Measurements from ENCODE around the gene NDE1. TPM values are rescaled to one million over a fixed set of nuclear protein-coding genes. Genes with fewer than 3 reads are reported as not detected.
"Not testable (repeated sequence)": the region's sequence is repeated elsewhere in the genome, so short reads cannot be mapped to it uniquely, and the experiment has no call there.

The NDE1 gene
- total RNA-seq, 4 donors from 2014 or later: 22.9 to 73.5 (median 38.8) TPM

DNA sequence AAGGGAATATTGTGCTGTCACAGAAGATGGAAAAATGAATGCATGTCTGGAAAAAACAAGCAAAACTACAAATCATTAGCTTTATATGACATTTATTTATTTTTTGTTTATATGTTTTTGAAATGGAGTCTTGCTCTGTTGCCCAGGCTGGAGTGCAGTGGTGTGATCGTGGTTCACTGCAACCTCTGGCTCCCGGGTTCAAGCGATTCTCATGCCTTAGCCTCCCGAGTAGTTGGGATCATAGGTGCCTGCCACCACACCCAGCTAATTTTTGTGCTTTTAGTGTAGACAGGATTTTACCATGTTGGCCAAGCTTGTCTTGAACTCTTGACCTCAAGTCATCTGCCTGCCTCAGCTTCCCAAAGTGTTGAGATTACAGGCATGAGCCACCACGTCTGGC lies 8.5 kb downstream of the NDE1 start:
- peaks cover 0 to 17% (median 0%) of the 10 kb centered on the region in 3 donors for H3K36me3 ChIP-seq
- WGBS, 2 donors: 86 to 89% methylated on average over 5 of the region's 5 CpGs
- peaks cover 0 to 17% (median 5%) of the 10 kb centered on the region in 4 donors for H3K4me1 ChIP-seq
- H3K9me3 ChIP-seq: no peaks in the 10 kb centered on the region
- H3K4me3 ChIP-seq: no peak overlapping the region
- H3K27me3 ChIP-seq: no peaks in the 10 kb centered on the region
- TF ChIP-seq CTCF (IDR thresholded peaks at IDR 0.05): no peak
- TF ChIP-seq EP300 (IDR thresholded peaks at IDR 0.05): no peak
- no peak for TF ChIP-seq POLR2A (IDR thresholded peaks at IDR 0.05)
- no peak for DNase-seq (ENCODE audit: low spot score in 2 of 2)
- H3K27ac ChIP-seq: no peak overlapping the region

DNA sequence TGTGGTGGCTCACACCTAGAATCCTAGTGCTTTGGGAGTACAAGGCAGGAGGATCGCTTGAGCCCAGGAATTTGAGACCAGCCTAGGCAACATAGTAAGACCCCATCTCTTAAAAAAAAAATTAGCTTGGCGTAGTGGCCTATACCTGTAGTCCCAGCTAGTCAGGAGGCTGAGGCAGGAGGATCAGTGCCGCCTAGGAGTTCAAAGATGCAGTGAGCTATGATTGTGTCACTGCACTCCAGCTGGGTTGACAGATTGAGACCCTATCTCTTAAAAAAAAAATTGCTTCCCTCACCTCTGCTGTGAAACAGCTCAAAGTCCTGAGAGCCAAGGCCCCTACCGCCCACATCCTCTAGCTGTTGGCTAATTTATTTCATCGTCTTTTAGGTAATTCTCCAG lies 10.2 kb downstream of the NDE1 start:
- DNase-seq (ENCODE audit: low spot score in 2 of 2): no peak
- Histone ChIP-seq H3K27me3 (no peaks in the 10 kb centered on the region), H3K36me3 (peaks cover 0 to 31% (median 1%) of the 10 kb centered on the region in 3 donors), H3K4me1 (peaks cover 0 to 10% (median 0%) of the 10 kb centered on the region in 4 donors), H3K4me3 (no peak overlapping the region), H3K9me3 (no peaks in the 10 kb centered on the region), H3K27ac (peak overlapping the region in 1 of 4 donors; percentile 38)
- no peak for TF ChIP-seq POLR2A (IDR thresholded peaks at IDR 0.05)
- TF ChIP-seq CTCF (IDR thresholded peaks at IDR 0.05): no peak
- no peak for TF ChIP-seq EP300 (IDR thresholded peaks at IDR 0.05)
- WGBS, 2 donors: 79 to 88% methylated on average over 5 of the region's 5 CpGs

- H3K4me3 ChIP-seq: no peak overlapping the region
- H3K4me1 ChIP-seq: peaks cover 0 to 7% (median 0%) of the 10 kb centered on the region in 4 donors
- no peak overlapping the region for H3K27ac ChIP-seq
- DNase-seq (ENCODE audit: low spot score in 2 of 2): no peak
- no peaks in the 10 kb centered on the region for H3K9me3 ChIP-seq
- H3K36me3 ChIP-seq: peaks cover 5 to 76% (median 15%) of the 10 kb centered on the region in 3 donors
- no peaks in the 10 kb centered on the region for H3K27me3 ChIP-seq
- TF ChIP-seq CTCF (IDR thresholded peaks at IDR 0.05) (no peak), EP300 (IDR thresholded peaks at IDR 0.05) (no peak), POLR2A (IDR thresholded peaks at IDR 0.05) (no peak)
Observed at GRCh38 chr16:15665107-15665506, 15.1 kb downstream of the NDE1 start.

GRCh38 chr16:15667091-15667742 lies 17.2 kb downstream of the NDE1 start:
- 84 to 86% methylated on average over 18 of the region's 18 CpGs for WGBS, 2 donors
- peaks cover 5 to 78% (median 15%) of the 10 kb centered on the region in 3 donors for H3K36me3 ChIP-seq
- TF ChIP-seq CTCF (IDR thresholded peaks at IDR 0.05) (no peak), EP300 (IDR thresholded peaks at IDR 0.05) (no peak), POLR2A (IDR thresholded peaks at IDR 0.05) (no peak)

DNA sequence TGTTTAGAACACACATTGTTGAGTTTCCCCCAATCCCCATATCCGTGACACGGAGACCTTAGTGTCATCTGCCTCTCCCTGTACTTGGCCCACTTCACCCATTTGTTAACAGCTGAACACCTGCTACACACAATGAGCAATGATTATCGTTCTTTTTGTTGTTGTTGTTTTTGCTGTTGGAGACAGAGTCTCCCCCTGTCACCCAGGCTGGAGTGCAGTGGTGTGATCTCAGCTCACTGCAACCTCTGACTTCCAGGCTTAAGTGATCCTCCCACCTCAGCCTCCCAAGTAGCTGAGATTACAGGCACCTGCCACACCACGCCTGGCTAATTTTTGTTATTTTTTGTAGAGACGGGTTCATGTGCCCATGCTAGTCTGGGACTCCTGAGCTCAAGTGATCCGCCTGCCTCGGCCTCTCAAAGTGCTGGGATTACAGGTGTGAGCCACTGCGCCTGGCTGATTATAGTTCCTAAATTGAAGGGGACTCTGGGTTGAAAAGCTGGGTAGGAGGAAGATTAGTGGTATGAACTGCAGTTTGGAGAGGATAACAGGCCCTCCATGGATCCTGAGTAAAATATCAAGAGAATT lies 21.6 kb downstream of the NDE1 start:
- peak overlapping the region; percentile 87 to 96 (median 94) for H3K27ac ChIP-seq

More at GRCh38 chr16:15667091-15667742, 17.2 kb downstream of the NDE1 start:
- Histone ChIP-seq H3K4me1 (peaks cover 0 to 14% (median 7%) of the 10 kb centered on the region in 4 donors), H3K27ac (no peak overlapping the region), H3K4me3 (no peak overlapping the region), H3K27me3 (no peaks in the 10 kb centered on the region), H3K9me3 (no peaks in the 10 kb centered on the region)
- no peak for DNase-seq (ENCODE audit: low spot score in 2 of 2)

DNA sequence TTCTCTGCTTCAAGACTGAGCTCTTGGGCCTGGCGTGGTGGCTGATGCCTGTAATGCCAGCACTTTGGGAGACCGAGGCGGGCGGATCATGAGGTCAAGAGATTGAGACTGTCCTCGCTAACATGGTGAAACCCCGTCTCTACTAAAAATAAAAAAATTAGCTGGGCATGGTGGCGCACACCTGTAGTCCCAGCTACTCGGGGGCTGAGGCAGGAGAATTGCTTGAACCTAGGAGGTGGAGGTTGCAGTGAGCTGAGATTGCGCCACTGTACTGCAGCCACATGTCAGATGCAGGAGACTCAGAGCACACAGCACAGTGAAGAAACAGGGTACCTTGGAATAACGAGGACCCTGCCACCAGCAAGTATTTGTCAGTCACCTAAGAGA lies 22.1 kb downstream of the NDE1 start:
- not testable (repeated sequence) for H3K9me3 ChIP-seq, H3K4me3 ChIP-seq, H3K27me3 ChIP-seq
- H3K27ac ChIP-seq: peak overlapping the region; percentile 87 to 96 (median 94)
- DNase-seq (ENCODE audit: low spot score in 2 of 2): peak in 1 of 2 donors; percentile 12
- H3K36me3 ChIP-seq: peaks cover 2 to 33% (median 12%) of the 10 kb centered on the region in 3 donors
- 59 to 62% methylated on average over 10 of the region's 10 CpGs for WGBS, 2 donors
- peaks cover 0 to 59% (median 29%) of the 10 kb centered on the region in 4 donors for H3K4me1 ChIP-seq

More for the DNA sequence above, 21.6 kb downstream of the NDE1 start:
- H3K9me3 ChIP-seq: no peaks in the 10 kb centered on the region
- peaks cover 0 to 55% (median 29%) of the 10 kb centered on the region in 4 donors for H3K4me1 ChIP-seq
- no peak for DNase-seq (ENCODE audit: low spot score in 2 of 2)
- 75 to 78% methylated on average over 8 of the region's 8 CpGs for WGBS, 2 donors
- H3K4me3 ChIP-seq: no peak overlapping the region
- H3K36me3 ChIP-seq: peaks cover 2 to 38% (median 15%) of the 10 kb centered on the region in 3 donors
- no peaks in the 10 kb centered on the region for H3K27me3 ChIP-seq
- TF ChIP-seq POLR2A (IDR thresholded peaks at IDR 0.05): no peak
- no peak for TF ChIP-seq CTCF (IDR thresholded peaks at IDR 0.05)
- no peak for TF ChIP-seq EP300 (IDR thresholded peaks at IDR 0.05)
